ENCODE measurements around the gene PDSS2.

The PDSS2 gene

DNA sequence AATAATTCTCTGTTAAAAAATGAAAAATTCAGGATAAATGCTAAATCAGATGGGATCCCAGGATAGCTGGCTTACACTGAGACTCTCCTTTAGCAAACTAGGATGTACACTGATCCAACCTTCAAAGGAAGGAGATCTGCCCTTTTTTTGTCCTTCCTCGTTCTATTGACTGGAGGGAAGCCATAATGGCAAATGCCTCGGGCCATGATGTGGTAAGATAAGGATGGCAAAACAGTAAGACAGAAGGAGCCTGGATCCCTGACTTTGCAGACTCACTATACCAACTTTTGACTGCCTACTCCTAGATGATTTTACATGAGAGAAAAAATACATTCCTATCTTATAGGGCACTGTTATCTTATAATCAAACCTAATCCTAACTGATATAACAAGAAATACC is 187.1 kb downstream of the PDSS2 start:
- DNase-seq (ENCODE audit: low read depth) = no peak
- no peak overlapping the region for H3K4me3 ChIP-seq (ENCODE audit: low read depth, low read length)
- TF ChIP-seq, protein P1, sequence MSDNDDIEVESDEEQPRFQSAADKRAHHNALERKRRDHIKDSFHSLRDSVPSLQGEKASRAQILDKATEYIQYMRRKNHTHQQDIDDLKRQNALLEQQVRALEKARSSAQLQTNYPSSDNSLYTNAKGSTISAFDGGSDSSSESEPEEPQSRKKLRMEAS (IDR thresholded peaks at IDR 0.05; ENCODE audit: low read depth, low read length) = no peak
- no peak for TF ChIP-seq CTCF (IDR thresholded peaks at IDR 0.05; ENCODE audit: low read depth, low read length)
- no peak for TF ChIP-seq MYC (IDR thresholded peaks at IDR 0.05; ENCODE audit: low read depth, low read length)
- no peak for TF ChIP-seq POLR2A (IDR thresholded peaks at IDR 0.05; ENCODE audit: extremely low read depth, insufficient read length)

GRCh38 chr6:107271208-107271790 is 188.1 kb downstream of the PDSS2 start:
- DNase-seq (ENCODE audit: low read depth) = no peak
- H3K4me3 ChIP-seq (ENCODE audit: low read depth, low read length) = no peak overlapping the region
- TF ChIP-seq CTCF (IDR thresholded peaks at IDR 0.05; ENCODE audit: low read depth, low read length) (no peak), MYC (IDR thresholded peaks at IDR 0.05; ENCODE audit: low read depth, low read length) (no peak), POLR2A (IDR thresholded peaks at IDR 0.05; ENCODE audit: extremely low read depth, insufficient read length) (no peak)
- TF ChIP-seq, protein P1 (IDR thresholded peaks at IDR 0.05; ENCODE audit: low read depth, low read length) = no peak

GRCh38 chr6:107267634-107268033 is 191.7 kb downstream of the PDSS2 start:
- no peak for TF ChIP-seq CTCF (IDR thresholded peaks at IDR 0.05; ENCODE audit: low read depth, low read length)
- TF ChIP-seq, protein P1 (IDR thresholded peaks at IDR 0.05; ENCODE audit: low read depth, low read length) = no peak
- no peak for DNase-seq (ENCODE audit: low read depth)
- H3K4me3 ChIP-seq (ENCODE audit: low read depth, low read length) = no peak overlapping the region

DNA sequence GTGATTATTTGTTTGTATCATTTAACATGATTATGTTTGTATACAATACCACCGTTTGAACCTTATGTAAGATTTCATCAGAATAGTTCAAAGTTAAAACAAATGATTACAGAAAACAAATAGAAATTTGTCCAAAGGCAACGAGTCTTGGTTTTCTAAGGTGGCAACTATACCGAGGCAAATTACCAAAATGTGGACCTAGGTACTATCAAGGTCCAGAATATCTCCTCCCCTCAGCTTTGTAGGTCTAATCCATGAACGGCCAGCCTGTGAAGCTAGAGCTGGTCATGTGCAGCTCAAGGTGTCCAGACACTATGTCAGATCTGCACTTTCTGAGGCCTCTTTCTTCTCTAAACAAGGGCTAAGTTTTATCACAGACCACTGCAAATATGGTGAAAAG is 192.4 kb downstream of the PDSS2 start:
- H3K4me3 ChIP-seq (ENCODE audit: low read depth, low read length) = no peak overlapping the region
- no peak for DNase-seq (ENCODE audit: low read depth)
- TF ChIP-seq, protein P1 (IDR thresholded peaks at IDR 0.05; ENCODE audit: low read depth, low read length) = no peak
- TF ChIP-seq MYC (IDR thresholded peaks at IDR 0.05; ENCODE audit: low read depth, low read length) (no peak), CTCF (IDR thresholded peaks at IDR 0.05; ENCODE audit: low read depth, low read length) (no peak), POLR2A (IDR thresholded peaks at IDR 0.05; ENCODE audit: extremely low read depth, insufficient read length) (no peak)

GRCh38 chr6:107266563-107266962 is 192.8 kb downstream of the PDSS2 start:
- no peak for DNase-seq (ENCODE audit: low read depth)
- TF ChIP-seq POLR2A (IDR thresholded peaks at IDR 0.05; ENCODE audit: extremely low read depth, insufficient read length) (no peak), MYC (IDR thresholded peaks at IDR 0.05; ENCODE audit: low read depth, low read length) (no peak), CTCF (IDR thresholded peaks at IDR 0.05; ENCODE audit: low read depth, low read length) (no peak)
- TF ChIP-seq, protein P1 (IDR thresholded peaks at IDR 0.05; ENCODE audit: low read depth, low read length) = no peak
- no peak overlapping the region for H3K4me3 ChIP-seq (ENCODE audit: low read depth, low read length)
